SK-N-MC (cell line): ENCODE measurements around the gene NFATC3.

ENCODE experiments used
- EZH2 ChIP-seq: fragments of 200-600 bp; sonication (generic); IDR thresholded peaks from one replicate; pipeline ENCODE4 v1.6.1; 2017; ENCODE audit warnings: antibody characterized with exemption
- POLR2AphosphoS5 ChIP-seq: IDR thresholded peaks from 2 replicates; pipeline ENCODE4 v1.6.1; 2012; ENCODE audit warnings: mild to moderate bottlenecking, low read depth, low read length, borderline replicate concordance

DNA sequence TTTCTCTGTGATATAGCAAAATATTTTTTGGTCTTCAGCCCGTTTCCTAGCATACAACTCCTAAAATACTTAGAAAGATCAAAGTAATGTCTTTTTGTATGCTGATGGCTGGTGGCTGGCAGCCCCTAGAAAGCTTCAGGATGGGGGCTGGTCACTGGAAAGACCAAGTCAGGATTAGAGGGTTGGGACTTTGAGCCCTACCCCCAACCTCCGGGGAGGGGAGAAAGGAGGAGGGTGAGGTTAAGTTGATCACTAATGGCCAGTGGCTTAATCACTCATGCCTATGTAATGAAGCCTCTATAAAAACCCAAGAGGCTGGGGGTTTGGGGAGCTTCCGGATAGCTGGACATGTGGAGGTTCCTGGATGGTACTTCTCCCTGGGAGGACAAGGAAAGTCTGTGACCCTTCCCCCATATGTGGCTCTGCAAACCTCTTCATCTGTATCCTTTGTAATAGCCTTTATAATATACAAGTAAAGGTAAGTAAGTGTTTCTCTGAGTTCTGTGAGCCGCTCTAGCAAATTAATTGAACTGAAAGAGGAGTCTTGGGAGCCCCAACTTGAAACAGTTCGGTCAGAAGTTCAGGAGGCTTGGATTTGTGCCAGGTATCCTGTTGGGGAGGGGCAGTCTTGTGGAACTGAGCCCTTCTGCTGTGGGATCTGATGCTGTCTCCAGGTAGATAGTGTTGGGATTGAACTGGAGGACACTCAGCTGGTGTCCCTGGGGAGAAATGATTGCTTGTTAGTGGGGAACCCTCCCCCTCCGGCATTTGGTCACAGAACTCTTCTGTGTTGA, 182.6 kb downstream of the NFATC3 start:
- TF ChIP-seq EZH2 (no peak), POLR2AphosphoS5 (no peak)
